Psoas muscle (tissue), 8 donors: ENCODE measurements around the gene PTPN9. TPM values are rescaled to one million over a fixed set of nuclear protein-coding genes. Genes with fewer than 3 reads are reported as not detected.

Experiments
- ATAC-seq, 4 donors: fragments of 200-7000 bp; cut with Tn5 transposase; one replicate each; pipeline ENCODE4 v1.9.1; 2020; ENCODE audit warnings: moderate library complexity in 3 of 4, mild to moderate bottlenecking in 2 of 4
- DNase-seq, 2 donors: peaks; one replicate each; pipeline ENCODE4 v3.0.0-alpha.2; 2020
- H3K27ac ChIP-seq: fragments of 200-600 bp; one replicate; pipeline ENCODE4 v1.8.0; 2022
- H3K27me3 ChIP-seq, 3 donors: fragments of 200-600 bp in 1 of 3; one replicate each; pipeline versions ENCODE4 v1.6.1 to v1.8.0; 2013 to 2022; ENCODE audit warnings: low read length in 2 of 3, mild to moderate bottlenecking in 2 of 3, moderate library complexity in 1 of 3; ENCODE audit not compliant: insufficient read depth in 3 of 3
- H3K36me3 ChIP-seq, 2 donors: fragments of 200-600 bp in 1 of 2; one replicate each; pipeline versions ENCODE4 v1.6.1 to v1.8.0; 2013 to 2022; ENCODE audit warnings: low read depth in 1 of 2, mild to moderate bottlenecking in 1 of 2, moderate library complexity in 1 of 2; ENCODE audit not compliant: insufficient read depth in 1 of 2
- H3K4me1 ChIP-seq: fragments of 200-600 bp; one replicate; pipeline ENCODE4 v1.8.0; 2022
- H3K4me3 ChIP-seq: fragments of 200-600 bp; one replicate; pipeline ENCODE4 v1.8.0; 2022; ENCODE audit warnings: mild to moderate bottlenecking
- H3K9me3 ChIP-seq: fragments of 200-600 bp; one replicate; pipeline ENCODE4 v1.8.0; 2022
- WGBS, 3 donors: extraction: QIAGEN DNeasy Blood & Tissue Kit; methylation state at CpG; one replicate each; pipeline versions ENCODE4 v1.1.6 to v1.1.7; 2013; 5-methylcytosine and 5-hydroxymethylcytosine counted together
- intact Hi-C, 2 donors: fragments of 100-400 bp; cut with DNase I; formaldehyde crosslinking; loops; one replicate each; pipeline versions ENCODE4 v1.11.0 to v1.14.2; 2022
- polyA plus RNA-seq, 3 donors: library from polyadenylated mRNA; stranded (reverse); fragments of 200-250 nt; gene quantifications; one replicate each; pipeline ENCODE4 v1.2.3, GENCODE V29; 2013
- total RNA-seq, 4 donors: library from RNA; stranded (reverse); fragmentation: NEBNext Ultra II Directional in 2 of 4; extraction: Animal tissue kit (Norgen Biotek cat#: 25700) in 2 of 4; gene quantifications; one replicate each; pipeline versions ENCODE4 v1.2.1 to v1.2.4, GENCODE V29; 2021 to 2023
- TF ChIP-seq, protein P1 (sequence below): fragments of 200-600 bp; IDR thresholded peaks from one replicate; pipeline ENCODE4 v1.8.0; 2022; ENCODE audit warnings: antibody characterized with exemption
- donor health status: healthy with polysubstance abuse.
- donor health status: DM: no; HTN: no; CAD: no; lungs with moderate emphysema.
- donor health status: Bipolar disorder and iron deficiency.
- donor health status: healthy.
- donor health status: DM: yes; HTN: yes; CAD: no.
- donor health status: DM: no; HTN: no; CAD: no.
- donor health status: DM: no; HTN: no; CAD: no.
- donor health status: DM: yes; HTN: yes; CAD: no.

PTPN9 gene
- total and polyA plus RNA-seq, 7 donors, result 2.3 to 6.9 (median 5.5) TPM

DNA sequence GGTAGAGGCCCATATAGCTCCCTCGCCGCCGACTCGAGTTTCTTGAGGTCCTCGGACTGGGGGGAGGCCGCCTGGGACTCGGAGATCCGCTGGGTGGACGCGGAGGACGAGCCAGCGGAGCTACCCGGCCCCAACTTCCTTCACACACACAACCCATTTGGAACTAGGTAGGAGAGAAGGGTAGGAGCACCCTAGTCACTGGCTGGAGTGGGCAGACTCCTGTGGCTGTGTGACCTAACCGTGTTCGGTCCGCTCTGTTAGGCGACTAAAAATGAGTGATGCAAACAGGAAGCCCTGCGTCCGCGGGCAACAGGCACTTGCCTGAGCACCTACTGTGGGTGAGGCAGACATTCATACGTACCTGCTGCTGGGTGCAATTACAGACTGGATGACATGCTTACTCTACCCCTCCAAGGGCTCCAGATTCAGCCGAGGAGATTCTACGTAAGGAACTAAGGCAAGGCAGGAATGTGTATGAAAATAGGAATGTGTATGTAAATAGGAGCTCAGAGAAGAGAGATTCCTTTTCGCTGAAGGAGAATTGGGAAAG is 123.1 kb downstream of the PTPN9 start:
- Histone ChIP-seq H3K27ac (peak overlapping the region; percentile 99), H3K36me3 (no peaks in the 10 kb centered on the region), H3K27me3 (no peaks in the 10 kb centered on the region), H3K4me1 (peaks cover 4% of the 10 kb centered on the region), H3K4me3 (peak overlapping the region; percentile 96), H3K9me3 (no peaks in the 10 kb centered on the region)
- TF ChIP-seq, protein P1, sequence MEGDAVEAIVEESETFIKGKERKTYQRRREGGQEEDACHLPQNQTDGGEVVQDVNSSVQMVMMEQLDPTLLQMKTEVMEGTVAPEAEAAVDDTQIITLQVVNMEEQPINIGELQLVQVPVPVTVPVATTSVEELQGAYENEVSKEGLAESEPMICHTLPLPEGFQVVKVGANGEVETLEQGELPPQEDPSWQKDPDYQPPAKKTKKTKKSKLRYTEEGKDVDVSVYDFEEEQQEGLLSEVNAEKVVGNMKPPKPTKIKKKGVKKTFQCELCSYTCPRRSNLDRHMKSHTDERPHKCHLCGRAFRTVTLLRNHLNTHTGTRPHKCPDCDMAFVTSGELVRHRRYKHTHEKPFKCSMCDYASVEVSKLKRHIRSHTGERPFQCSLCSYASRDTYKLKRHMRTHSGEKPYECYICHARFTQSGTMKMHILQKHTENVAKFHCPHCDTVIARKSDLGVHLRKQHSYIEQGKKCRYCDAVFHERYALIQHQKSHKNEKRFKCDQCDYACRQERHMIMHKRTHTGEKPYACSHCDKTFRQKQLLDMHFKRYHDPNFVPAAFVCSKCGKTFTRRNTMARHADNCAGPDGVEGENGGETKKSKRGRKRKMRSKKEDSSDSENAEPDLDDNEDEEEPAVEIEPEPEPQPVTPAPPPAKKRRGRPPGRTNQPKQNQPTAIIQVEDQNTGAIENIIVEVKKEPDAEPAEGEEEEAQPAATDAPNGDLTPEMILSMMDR, result no peak
- ATAC-seq (no peak), DNase-seq (no peak)
- 2 to 4% (median 3%) methylated on average over 24 of the region's 24 CpGs for WGBS, 3 donors
- intact Hi-C loops, result loop anchor here in 1 of 2 donors (2.0 to 5.0 kb wide), 2 partner anchors 123 to 171 kb away; partner anchors contain the start of genes PTPN9 and SNUPN

DNA sequence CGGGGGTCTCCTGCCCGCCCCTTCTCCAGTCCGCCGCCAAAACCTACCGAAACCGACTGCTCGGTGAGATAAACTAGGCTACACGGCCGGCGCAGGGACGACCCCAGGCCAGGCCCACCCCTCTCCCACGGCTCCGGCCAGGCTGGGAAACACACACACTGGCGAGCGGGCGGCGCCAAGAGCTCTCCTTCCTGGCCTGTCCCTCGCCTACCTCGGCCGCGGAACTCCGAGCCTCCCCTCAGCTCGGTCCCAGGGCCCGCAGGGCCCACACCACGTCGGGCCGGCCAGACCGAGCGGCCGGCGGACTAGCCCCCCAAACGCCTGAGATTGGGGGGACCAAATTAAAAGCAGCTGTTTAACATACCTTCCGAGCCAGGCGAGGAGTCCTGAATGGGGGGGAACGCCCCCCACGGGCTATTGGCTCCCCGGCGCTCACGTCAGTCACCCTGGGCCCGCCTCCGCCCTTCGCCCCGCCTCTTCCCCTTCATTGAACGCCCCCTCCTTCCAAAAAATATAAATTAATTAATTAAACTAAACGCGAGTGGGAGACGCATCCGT is 123.6 kb downstream of the PTPN9 start:
- Histone ChIP-seq H3K4me1 (peaks cover 4% of the 10 kb centered on the region), H3K4me3 (peak overlapping the region; percentile 96), H3K9me3 (no peaks in the 10 kb centered on the region), H3K36me3 (no peaks in the 10 kb centered on the region), H3K27me3 (no peaks in the 10 kb centered on the region), H3K27ac (peak overlapping the region; percentile 99)
- intact Hi-C loops, result loop anchor here in 1 of 2 donors (2.0 to 5.0 kb wide), 2 partner anchors 123 to 172 kb away; partner anchors contain the start of genes PTPN9 and SNUPN
- TF ChIP-seq, protein P1, result no peak
- DNase-seq (peak; percentile 88 to 90), ATAC-seq (peak in 1 of 4 donors; percentile 25)
- 0 to 1% (median 1%) methylated on average over 37 to 48 of the region's 48 CpGs for WGBS, 3 donors

GRCh38 chr15:75454471-75455378 is 124.4 kb downstream of the PTPN9 start:
- intact Hi-C loops, result loop anchor here in 1 of 2 donors (2.0 to 5.0 kb wide), 2 partner anchors 124 to 173 kb away; partner anchors contain the start of genes PTPN9 and SNUPN
- H3K27me3 ChIP-seq, result no peaks in the 10 kb centered on the region
- DNase-seq, result peak; percentile 76 to 87

GRCh38 chr15:75453703-75454470 is 125.2 kb downstream of the PTPN9 start:
- peak overlapping the region; percentile 96 for H3K4me3 ChIP-seq
- no peaks in the 10 kb centered on the region for H3K36me3 ChIP-seq
- DNase-seq, result peak; percentile 98 to 99
- no peaks in the 10 kb centered on the region for H3K9me3 ChIP-seq
- H3K27ac ChIP-seq, result peak overlapping the region; percentile 99
- peaks cover 15% of the 10 kb centered on the region for H3K4me1 ChIP-seq
- 0% methylated on average over 43 to 57 of the region's 57 CpGs for WGBS, 3 donors
- TF ChIP-seq, protein P1, result no peak
- peak; percentile 65 to 74 (median 70) for ATAC-seq
- intact Hi-C loops, result loop anchor here in 1 of 2 donors (2.0 kb wide), 1 partner anchor 125 kb away; the partner anchor contains the start of gene PTPN9
- H3K27me3 ChIP-seq, result no peaks in the 10 kb centered on the region

More at GRCh38 chr15:75454471-75455378, 124.4 kb downstream of the PTPN9 start:
- no peaks in the 10 kb centered on the region for H3K36me3 ChIP-seq
- H3K9me3 ChIP-seq, result no peaks in the 10 kb centered on the region
- ATAC-seq, result peak in 2 of 4 donors; percentile 1 to 3
- peaks cover 7% of the 10 kb centered on the region for H3K4me1 ChIP-seq
- TF ChIP-seq, protein P1, result no peak
- peak overlapping the region; percentile 96 for H3K4me3 ChIP-seq
- peak overlapping the region; percentile 99 for H3K27ac ChIP-seq
- WGBS, 3 donors, result 0 to 1% (median 0%) methylated on average over 69 to 116 of the region's 116 CpGs
